B cell (primary cell): ENCODE results near the gene TRMT2A.

Source experiments
- EZH2 ChIP-seq: IDR thresholded peaks from 2 replicates; pipeline ENCODE4 v1.6.1; 2012; ENCODE audit warnings: borderline replicate concordance, low read depth, mild to moderate bottlenecking, moderate library complexity, low read length; ENCODE audit not compliant: insufficient read depth, poor library complexity, severe bottlenecking
- TF ChIP-seq, protein P1 (sequence below): fragments of 200-600 bp; IDR thresholded peaks from one replicate; pipeline ENCODE4 v1.8.0; 2022; ENCODE audit warnings: antibody characterized with exemption, mild to moderate bottlenecking

DNA sequence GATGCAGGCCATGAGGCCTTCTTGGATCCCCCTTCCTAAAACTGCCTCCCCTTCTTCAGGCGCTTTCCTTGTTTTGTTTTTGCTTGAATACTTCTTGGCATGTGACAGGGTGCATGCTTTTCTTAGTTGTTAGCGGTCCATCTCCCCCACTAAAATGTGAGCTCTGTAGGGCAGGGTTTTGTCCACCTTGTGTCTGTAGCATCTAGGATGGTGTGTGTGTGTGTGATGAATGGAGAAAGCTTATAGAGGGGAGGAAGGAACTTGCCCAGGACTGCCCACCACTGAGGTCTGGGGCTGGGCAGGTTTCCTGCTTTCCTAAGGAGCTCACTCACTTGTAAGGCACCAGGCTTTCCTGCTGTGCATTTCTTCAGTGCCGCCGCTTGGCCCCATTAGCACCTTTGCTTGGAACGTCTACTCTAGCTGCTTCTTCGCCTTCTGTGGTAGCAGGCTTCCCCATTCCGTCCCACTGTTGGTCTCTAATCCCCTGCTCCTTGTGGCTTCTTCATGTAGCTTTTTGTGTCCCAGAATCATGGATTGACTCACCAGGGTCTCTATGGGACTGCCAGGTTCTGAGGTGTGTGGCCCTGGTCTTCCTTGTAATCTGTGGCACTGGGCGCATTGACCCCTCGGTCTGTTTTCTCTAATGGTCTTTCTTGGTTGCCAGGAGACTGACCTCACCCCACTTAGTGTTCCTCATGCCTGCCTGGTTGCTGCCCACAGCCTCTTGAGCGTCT is 33.7 kb downstream of the TRMT2A start:
- TF ChIP-seq, protein P1, sequence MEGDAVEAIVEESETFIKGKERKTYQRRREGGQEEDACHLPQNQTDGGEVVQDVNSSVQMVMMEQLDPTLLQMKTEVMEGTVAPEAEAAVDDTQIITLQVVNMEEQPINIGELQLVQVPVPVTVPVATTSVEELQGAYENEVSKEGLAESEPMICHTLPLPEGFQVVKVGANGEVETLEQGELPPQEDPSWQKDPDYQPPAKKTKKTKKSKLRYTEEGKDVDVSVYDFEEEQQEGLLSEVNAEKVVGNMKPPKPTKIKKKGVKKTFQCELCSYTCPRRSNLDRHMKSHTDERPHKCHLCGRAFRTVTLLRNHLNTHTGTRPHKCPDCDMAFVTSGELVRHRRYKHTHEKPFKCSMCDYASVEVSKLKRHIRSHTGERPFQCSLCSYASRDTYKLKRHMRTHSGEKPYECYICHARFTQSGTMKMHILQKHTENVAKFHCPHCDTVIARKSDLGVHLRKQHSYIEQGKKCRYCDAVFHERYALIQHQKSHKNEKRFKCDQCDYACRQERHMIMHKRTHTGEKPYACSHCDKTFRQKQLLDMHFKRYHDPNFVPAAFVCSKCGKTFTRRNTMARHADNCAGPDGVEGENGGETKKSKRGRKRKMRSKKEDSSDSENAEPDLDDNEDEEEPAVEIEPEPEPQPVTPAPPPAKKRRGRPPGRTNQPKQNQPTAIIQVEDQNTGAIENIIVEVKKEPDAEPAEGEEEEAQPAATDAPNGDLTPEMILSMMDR, result no peak
- TF ChIP-seq EZH2, result no peak
